ENCODE measurements around the gene TXN. TPM values are rescaled to one million over a fixed set of nuclear protein-coding genes. Genes with fewer than 3 reads are reported as not detected.

Gene TXN
- total RNA-seq, 1 experiment from 2014 or later, result 1,260 TPM

- no peak for TF ChIP-seq CTCF (conservative IDR thresholded peaks at IDR 0.05)
Measured at GRCh38 chr9:110259566-110259965, 3.3 kb upstream of the TXN start.

GRCh38 chr9:110258690-110259091 lies 2.4 kb upstream of the TXN start:
- ChIA-PET CTCF (interaction anchor here (0.6 kb wide), 1 partner anchor 324 kb away, joined by 3 read pairs; no protein-coding TSS in a partner anchor), POLR2A (ENCODE audit: unreplicated experiment) (interaction anchor here (0.5 to 1.0 kb wide), 4 partner anchors 11 to 92 kb away, joined by 3 to 26 read pairs (median 4); no protein-coding TSS in a partner anchor)
- no peaks in the 10 kb centered on the region for H3K9me3 ChIP-seq (ENCODE audit: insufficient read depth, low read depth)
- peak overlapping the region; percentile 99 for H3K27ac ChIP-seq
- no peak for TF ChIP-seq EZH2 (IDR thresholded peaks at IDR 0.05; ENCODE audit: low read depth)
- no peak for TF ChIP-seq CTCF (conservative IDR thresholded peaks at IDR 0.05)
- peaks cover 49% of the 10 kb centered on the region for H3K79me2 ChIP-seq (ENCODE audit: low read depth)
- peak overlapping the region; percentile 91 for H3K4me2 ChIP-seq
- H3K36me3 ChIP-seq (ENCODE audit: low read depth), result peaks cover 12% of the 10 kb centered on the region
- H3K4me1 ChIP-seq (replicated peaks; ENCODE audit: insufficient read depth), result peaks cover 32% of the 10 kb centered on the region
- H3K4me3 ChIP-seq, result peak overlapping the region; percentile 79; the same call in 1 of the 2 replicates
- no peaks in the 10 kb centered on the region for H3K9me2 ChIP-seq (ENCODE audit: insufficient read depth)
- peaks cover 19% of the 10 kb centered on the region for H3F3A ChIP-seq (ENCODE audit: insufficient read depth, low read depth)
- no peak for DNase-seq
- intact Hi-C loops (cut with micrococcal nuclease; ENCODE audit: unreplicated experiment), result loop anchor here (5.0 kb wide), 2 partner anchors 66 to 344 kb away; no protein-coding TSS in a partner anchor
- BruUV-seq (replicated peaks), result no TSS peak
- peaks cover 16% of the 10 kb centered on the region for H4K20me1 ChIP-seq (ENCODE audit: insufficient read depth)
- no peak overlapping the region for H2AFZ ChIP-seq
- H3K27me3 ChIP-seq (ENCODE audit: insufficient read depth, low read depth), result no peaks in the 10 kb centered on the region

More at GRCh38 chr9:110259566-110259965, 3.3 kb upstream of the TXN start:
- DNase-seq, result no peak
- intact Hi-C loops (cut with micrococcal nuclease; ENCODE audit: unreplicated experiment), result loop anchor here (5.0 kb wide), 2 partner anchors 67 to 343 kb away; no protein-coding TSS in a partner anchor
- Histone ChIP-seq H3K9me2 (ENCODE audit: insufficient read depth) (no peaks in the 10 kb centered on the region), H2AFZ (no peak overlapping the region), H3K4me3 (no peak overlapping the region), H3K4me2 (peak overlapping the region; percentile 91), H3F3A (ENCODE audit: insufficient read depth, low read depth) (peaks cover 19% of the 10 kb centered on the region), H3K9me3 (ENCODE audit: insufficient read depth, low read depth) (no peaks in the 10 kb centered on the region), H4K20me1 (ENCODE audit: insufficient read depth) (peaks cover 8% of the 10 kb centered on the region), H3K4me1 (replicated peaks; ENCODE audit: insufficient read depth) (peaks cover 26% of the 10 kb centered on the region), H3K79me2 (ENCODE audit: low read depth) (peaks cover 40% of the 10 kb centered on the region), H3K27me3 (ENCODE audit: insufficient read depth, low read depth) (no peaks in the 10 kb centered on the region), H3K27ac (peak overlapping the region; percentile 99; the same call in 1 of the 2 replicates), H3K36me3 (ENCODE audit: low read depth) (peaks cover 7% of the 10 kb centered on the region; the same call in 1 of the 2 replicates)
- ChIA-PET POLR2A (ENCODE audit: unreplicated experiment) (no interaction called here), CTCF (no interaction called here)
- no TSS peak for BruUV-seq (replicated peaks)

GRCh38 chr9:110257956-110258355 lies 1.6 kb upstream of the TXN start:
- TF ChIP-seq EZH2 (IDR thresholded peaks at IDR 0.05; ENCODE audit: low read depth) (no peak), CTCF (conservative IDR thresholded peaks at IDR 0.05) (no peak)
- H3F3A ChIP-seq (ENCODE audit: insufficient read depth, low read depth), result peaks cover 26% of the 10 kb centered on the region
- peak overlapping the region; percentile 99 for H3K27ac ChIP-seq
- H3K4me1 ChIP-seq (replicated peaks; ENCODE audit: insufficient read depth), result peaks cover 39% of the 10 kb centered on the region
- no peaks in the 10 kb centered on the region for H3K9me2 ChIP-seq (ENCODE audit: insufficient read depth)
- H3K9me3 ChIP-seq (ENCODE audit: insufficient read depth, low read depth), result no peaks in the 10 kb centered on the region
- intact Hi-C loops (cut with micrococcal nuclease; ENCODE audit: unreplicated experiment), result loop anchor here (2.0 to 5.0 kb wide), 5 partner anchors 21 to 487 kb away; no protein-coding TSS in a partner anchor
- BruUV-seq (replicated peaks), result no TSS peak
- ChIA-PET CTCF (no interaction called here), POLR2A (ENCODE audit: unreplicated experiment) (interaction anchor here (0.5 to 1.0 kb wide), 6 partner anchors 10 to 1032 kb away, joined by 3 to 26 read pairs (median 4); no protein-coding TSS in a partner anchor)
- H2AFZ ChIP-seq, result no peak overlapping the region; the same call in 1 of the 2 replicates
- H3K79me2 ChIP-seq (ENCODE audit: low read depth), result peaks cover 56% of the 10 kb centered on the region
- H3K4me3 ChIP-seq, result peak overlapping the region; percentile 79
- peak overlapping the region; percentile 91 for H3K4me2 ChIP-seq
- H3K27me3 ChIP-seq (ENCODE audit: insufficient read depth, low read depth), result no peaks in the 10 kb centered on the region
- peaks cover 24% of the 10 kb centered on the region for H4K20me1 ChIP-seq (ENCODE audit: insufficient read depth)
- peaks cover 19% of the 10 kb centered on the region for H3K36me3 ChIP-seq (ENCODE audit: low read depth)
- peak; percentile 40 to 46 for DNase-seq

All from PC-9 (cell line).